IPS-15b (cell line): Measurements from ENCODE around the gene LRMDA.

Experiments
- H3K27me3 ChIP-seq: one replicate; pipeline ENCODE4 v1.6.1; 2013; ENCODE audit warnings: low read length; ENCODE audit not compliant: control insufficient read depth, insufficient read depth
- H3K36me3 ChIP-seq: one replicate; pipeline ENCODE4 v1.6.1; 2013; ENCODE audit warnings: low read length; ENCODE audit not compliant: control insufficient read depth, insufficient read depth
- H3K4me1 ChIP-seq: one replicate; pipeline ENCODE4 v1.6.1; 2013; ENCODE audit warnings: mild to moderate bottlenecking, low read length; ENCODE audit not compliant: control insufficient read depth, insufficient read depth
- H3K4me3 ChIP-seq: one replicate; pipeline ENCODE4 v1.5.1; 2013; ENCODE audit warnings: low read depth, low read length
- H3K9ac ChIP-seq: one replicate; pipeline ENCODE4 v1.6.1; 2013; ENCODE audit warnings: low read depth, mild to moderate bottlenecking, low read length
- H3K9me3 ChIP-seq: one replicate; pipeline ENCODE4 v1.6.1; 2013; ENCODE audit warnings: mild to moderate bottlenecking, low read length; ENCODE audit not compliant: control insufficient read depth, insufficient read depth

The LRMDA gene

DNA sequence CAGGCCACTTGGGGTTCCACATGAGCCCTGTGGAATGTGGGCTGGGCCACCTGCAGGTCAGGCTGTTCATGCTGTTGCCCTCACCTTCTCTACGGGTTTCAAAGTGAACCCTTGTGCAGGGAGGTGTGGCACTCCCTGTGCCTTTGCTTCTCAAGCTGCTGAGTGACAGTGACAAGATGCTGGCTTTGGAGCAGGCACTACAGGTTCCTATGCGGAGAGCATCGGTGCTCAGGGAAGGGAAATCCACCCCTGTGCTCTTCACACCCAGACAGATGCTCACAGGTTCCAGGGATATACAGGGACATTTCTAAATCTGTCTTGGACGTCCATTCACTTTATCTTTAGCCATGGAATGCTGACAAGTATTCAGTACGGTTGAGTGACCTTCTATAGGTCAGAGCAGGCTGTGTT is 1005.0 kb downstream of the LRMDA start:
- Histone ChIP-seq H3K9me3 (no peaks in the 10 kb centered on the region), H3K9ac (no peak overlapping the region), H3K4me3 (no peak overlapping the region), H3K4me1 (peaks cover 4% of the 10 kb centered on the region), H3K36me3 (no peaks in the 10 kb centered on the region), H3K27me3 (no peaks in the 10 kb centered on the region)

DNA sequence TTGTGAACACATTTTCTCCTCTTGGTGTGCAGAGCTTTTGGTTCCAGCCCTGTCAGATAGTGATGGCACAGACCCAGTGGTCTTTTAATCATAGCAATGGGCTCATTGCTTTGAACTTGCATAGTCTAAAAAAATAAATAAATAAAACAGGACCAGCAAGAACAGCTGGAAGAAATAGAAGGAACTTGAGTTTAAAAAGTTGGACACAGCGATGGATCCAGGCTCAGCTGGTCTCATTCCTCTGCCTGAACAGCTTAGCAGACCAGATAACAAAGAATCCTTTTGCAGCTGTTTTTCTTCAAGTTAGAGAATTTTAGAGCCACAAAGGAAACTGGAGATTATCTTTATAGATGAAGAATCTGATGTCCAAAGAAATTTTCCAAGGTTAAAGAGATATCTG is 1005.6 kb downstream of the LRMDA start:
- Histone ChIP-seq H3K27me3 (no peaks in the 10 kb centered on the region), H3K9me3 (no peaks in the 10 kb centered on the region), H3K36me3 (no peaks in the 10 kb centered on the region), H3K4me3 (no peak overlapping the region), H3K4me1 (peaks cover 4% of the 10 kb centered on the region), H3K9ac (no peak overlapping the region)

DNA sequence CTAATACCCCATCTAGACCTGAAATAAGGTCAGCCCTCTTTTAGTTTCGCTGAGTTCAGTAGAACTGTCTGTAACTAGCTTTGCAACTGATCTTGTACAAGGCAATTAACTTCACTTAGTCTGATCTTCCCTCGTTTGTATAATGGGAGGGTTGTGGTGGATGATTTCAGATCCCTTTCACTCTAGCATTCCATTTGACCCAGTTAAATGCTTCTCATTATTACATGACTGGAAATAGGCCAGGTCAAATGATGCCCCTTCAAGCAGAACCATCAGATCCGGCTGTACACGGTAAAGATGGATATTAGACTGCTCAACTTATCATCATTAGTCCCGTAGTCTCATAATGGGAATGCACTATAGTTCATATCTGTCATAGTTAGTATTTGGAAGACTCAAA is 1009.0 kb downstream of the LRMDA start:
- H3K4me1 ChIP-seq, result no peaks in the 10 kb centered on the region
- no peak overlapping the region for H3K9ac ChIP-seq
- H3K4me3 ChIP-seq, result no peak overlapping the region
- no peaks in the 10 kb centered on the region for H3K27me3 ChIP-seq
- no peaks in the 10 kb centered on the region for H3K36me3 ChIP-seq
- no peaks in the 10 kb centered on the region for H3K9me3 ChIP-seq

DNA sequence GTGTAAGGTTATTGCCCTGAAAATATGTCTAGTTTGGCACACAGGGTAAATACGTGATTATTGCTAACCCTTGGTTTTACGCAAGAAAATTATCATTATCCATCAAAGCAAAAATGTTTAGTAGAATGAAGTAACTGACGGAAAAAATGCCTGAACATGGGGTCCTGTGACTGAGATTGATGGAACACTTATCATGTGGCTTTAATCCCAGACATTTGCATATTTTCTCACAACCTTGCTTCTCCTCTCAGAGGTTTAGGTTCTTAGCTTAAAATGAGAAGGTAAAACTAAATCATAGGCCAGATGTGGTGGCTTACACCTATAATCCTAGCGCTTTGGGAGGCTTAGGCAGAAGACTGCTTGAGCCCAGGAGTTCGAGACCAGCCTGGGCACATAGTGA is 1010.7 kb downstream of the LRMDA start:
- no peaks in the 10 kb centered on the region for H3K27me3 ChIP-seq
- no peaks in the 10 kb centered on the region for H3K9me3 ChIP-seq
- no peak overlapping the region for H3K9ac ChIP-seq
- H3K4me1 ChIP-seq, result no peaks in the 10 kb centered on the region
- no peak overlapping the region for H3K4me3 ChIP-seq
- no peaks in the 10 kb centered on the region for H3K36me3 ChIP-seq

DNA sequence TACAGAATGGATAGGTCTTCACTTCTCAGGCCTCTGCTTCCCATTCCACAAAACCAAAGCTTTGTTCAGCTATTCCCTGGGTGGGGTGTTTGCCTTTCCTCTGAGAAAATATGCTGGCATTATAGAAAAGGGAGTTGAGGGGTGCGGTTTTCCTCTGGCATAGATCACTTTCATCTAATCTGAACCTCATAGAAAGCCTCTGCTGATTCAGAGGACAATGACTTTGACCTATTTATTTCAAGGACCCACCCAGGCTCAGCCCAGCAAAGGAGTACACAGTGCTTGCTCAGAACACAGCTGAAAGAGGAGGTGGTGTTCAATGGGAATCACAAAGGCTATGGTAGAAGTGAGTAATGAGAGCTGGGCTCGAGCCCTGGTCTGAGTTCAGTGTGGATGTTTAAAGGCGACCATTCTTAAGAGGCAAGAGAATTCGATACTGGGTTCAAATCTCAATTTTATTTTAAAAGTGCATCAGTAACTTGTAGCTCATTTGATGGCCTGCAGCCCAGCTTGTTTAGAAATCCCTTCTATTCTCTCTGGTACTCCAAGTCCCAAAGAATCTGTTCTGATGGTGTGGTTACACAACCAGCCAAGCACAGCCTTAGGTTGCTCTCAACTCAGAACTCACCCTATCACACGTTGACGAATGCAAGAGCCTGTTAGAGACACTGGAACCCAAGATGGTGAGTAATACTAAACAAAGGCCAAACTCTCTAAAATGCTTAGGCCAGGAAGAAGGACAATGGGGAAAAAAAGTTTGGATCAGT is 1012.8 kb downstream of the LRMDA start:
- H3K4me3 ChIP-seq, result no peak overlapping the region
- H3K36me3 ChIP-seq, result no peaks in the 10 kb centered on the region
- H3K9ac ChIP-seq, result no peak overlapping the region
- H3K4me1 ChIP-seq, result no peaks in the 10 kb centered on the region
- no peaks in the 10 kb centered on the region for H3K9me3 ChIP-seq
- no peaks in the 10 kb centered on the region for H3K27me3 ChIP-seq

GRCh38 chr10:76447578-76447977 is 1016.2 kb downstream of the LRMDA start:
- no peaks in the 10 kb centered on the region for H3K36me3 ChIP-seq
- H3K4me1 ChIP-seq, result no peaks in the 10 kb centered on the region
- H3K27me3 ChIP-seq, result no peaks in the 10 kb centered on the region
- no peak overlapping the region for H3K4me3 ChIP-seq
- no peak overlapping the region for H3K9ac ChIP-seq
- H3K9me3 ChIP-seq, result no peaks in the 10 kb centered on the region

GRCh38 chr10:76451911-76452310 is 1020.5 kb downstream of the LRMDA start:
- Histone ChIP-seq H3K36me3 (no peaks in the 10 kb centered on the region), H3K9me3 (no peaks in the 10 kb centered on the region), H3K27me3 (no peaks in the 10 kb centered on the region), H3K4me1 (no peaks in the 10 kb centered on the region), H3K4me3 (no peak overlapping the region), H3K9ac (no peak overlapping the region)

DNA sequence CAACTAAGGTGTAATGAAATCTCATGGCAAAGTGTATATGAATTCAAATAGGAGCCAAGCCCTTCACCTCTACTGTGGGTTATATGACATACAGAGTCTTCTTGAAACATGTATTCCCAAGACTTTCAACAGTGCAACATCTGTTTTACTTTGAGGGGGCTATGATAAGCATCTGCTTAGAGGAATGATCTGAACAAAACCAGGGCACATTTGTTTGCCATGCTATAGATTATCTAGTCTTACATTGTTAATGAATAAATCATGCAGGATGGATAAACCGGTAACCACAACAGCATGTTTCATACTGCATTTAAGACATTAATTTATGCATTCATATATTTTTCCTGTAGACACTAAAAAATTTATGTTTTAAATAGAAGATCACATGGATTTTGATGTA is 1021.9 kb downstream of the LRMDA start:
- Histone ChIP-seq H3K4me3 (no peak overlapping the region), H3K9me3 (no peaks in the 10 kb centered on the region), H3K9ac (no peak overlapping the region), H3K27me3 (no peaks in the 10 kb centered on the region), H3K36me3 (no peaks in the 10 kb centered on the region), H3K4me1 (no peaks in the 10 kb centered on the region)

DNA sequence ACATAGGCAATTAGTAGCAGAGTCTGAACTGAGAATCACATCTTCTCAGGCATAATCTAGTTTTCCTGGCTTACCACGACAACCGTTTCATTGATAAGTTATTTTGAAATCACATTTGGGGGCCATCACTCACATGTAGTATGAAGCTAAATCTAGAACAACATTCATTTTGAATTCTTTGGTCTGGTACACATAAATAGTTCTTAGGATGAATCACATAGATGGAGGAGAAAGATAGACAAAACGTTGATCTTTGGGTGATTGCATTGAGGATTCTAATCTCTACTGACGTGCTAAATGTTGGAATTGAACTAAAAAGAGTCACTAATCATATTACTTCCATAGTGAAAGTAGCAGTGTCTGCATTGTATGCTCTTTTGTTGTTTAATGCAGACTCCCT is 1022.6 kb downstream of the LRMDA start:
- Histone ChIP-seq H3K9me3 (no peaks in the 10 kb centered on the region), H3K27me3 (no peaks in the 10 kb centered on the region), H3K4me1 (no peaks in the 10 kb centered on the region), H3K36me3 (no peaks in the 10 kb centered on the region), H3K4me3 (no peak overlapping the region), H3K9ac (no peak overlapping the region)

- H3K9me3 ChIP-seq, result no peaks in the 10 kb centered on the region
- H3K36me3 ChIP-seq, result no peaks in the 10 kb centered on the region
- H3K4me3 ChIP-seq, result no peak overlapping the region
- H3K4me1 ChIP-seq, result no peaks in the 10 kb centered on the region
- H3K9ac ChIP-seq, result no peak overlapping the region
- H3K27me3 ChIP-seq, result no peaks in the 10 kb centered on the region
Observed at GRCh38 chr10:76454506-76455140, 1023.2 kb downstream of the LRMDA start.

DNA sequence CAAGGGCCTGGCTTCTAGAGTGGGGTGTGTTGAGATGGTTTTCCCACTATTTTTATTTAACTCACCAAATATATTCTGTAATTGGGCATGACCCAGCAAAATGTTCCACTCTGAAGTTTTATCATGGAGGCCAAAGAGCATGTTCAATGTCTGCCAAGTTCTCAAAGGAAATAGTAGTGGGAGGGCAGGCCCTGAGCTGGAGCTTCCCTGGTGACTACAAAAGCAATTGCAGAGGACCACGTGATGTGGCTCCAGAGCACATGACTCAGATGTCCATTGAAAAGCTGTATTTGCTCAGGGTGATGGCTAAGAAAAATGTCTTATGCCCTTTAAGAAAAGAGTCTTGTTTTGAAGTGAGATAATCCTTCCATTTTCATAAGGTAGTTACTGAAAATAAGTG is 1024.8 kb downstream of the LRMDA start:
- H3K4me1 ChIP-seq, result no peaks in the 10 kb centered on the region
- H3K9me3 ChIP-seq, result no peaks in the 10 kb centered on the region
- no peak overlapping the region for H3K4me3 ChIP-seq
- H3K27me3 ChIP-seq, result no peaks in the 10 kb centered on the region
- H3K9ac ChIP-seq, result no peak overlapping the region
- H3K36me3 ChIP-seq, result no peaks in the 10 kb centered on the region

GRCh38 chr10:76459016-76459730 is 1027.7 kb downstream of the LRMDA start:
- Histone ChIP-seq H3K9me3 (no peaks in the 10 kb centered on the region), H3K27me3 (no peaks in the 10 kb centered on the region), H3K36me3 (no peaks in the 10 kb centered on the region), H3K4me3 (no peak overlapping the region), H3K4me1 (no peaks in the 10 kb centered on the region), H3K9ac (no peak overlapping the region)
